Ectodermal cell (in vitro differentiated cells): ENCODE data around the gene SH2B3.

ENCODE experiments used
- H3K27ac ChIP-seq: 2 replicates; pipeline ENCODE4 v1.7.0; 2013; ENCODE audit warnings: mild to moderate bottlenecking, low read depth, low read length; ENCODE audit not compliant: insufficient read depth, poor library complexity, severe bottlenecking
- H3K27me3 ChIP-seq: 2 replicates; pipeline ENCODE4 v1.7.0; 2013; ENCODE audit warnings: mild to moderate bottlenecking, low read length; ENCODE audit not compliant: insufficient read depth, control insufficient read depth, poor library complexity, severe bottlenecking
- H3K36me3 ChIP-seq: one replicate; pipeline ENCODE4 v1.7.0; 2013; ENCODE audit warnings: low read length; ENCODE audit not compliant: control insufficient read depth, insufficient read depth
- H3K4me1 ChIP-seq: one replicate; pipeline ENCODE4 v1.7.0; 2013; ENCODE audit warnings: low read length; ENCODE audit not compliant: control insufficient read depth, insufficient read depth
- H3K4me3 ChIP-seq: 2 replicates; pipeline ENCODE4 v1.7.0; 2013; ENCODE audit warnings: low read depth, low read length, control low read depth; ENCODE audit not compliant: insufficient read depth
- H3K9me3 ChIP-seq: 2 replicates; pipeline ENCODE4 v1.7.0; 2013; ENCODE audit warnings: mild to moderate bottlenecking, low read length, moderate library complexity; ENCODE audit not compliant: control insufficient read depth
- WGBS, 2 experiments: methylation state at CpG; one replicate each; pipeline ENCODE4 v1.1.7; 2013; ENCODE audit warnings: missing lambda C conversion rate in 2 of 2; 5-methylcytosine and 5-hydroxymethylcytosine counted together

SH2B3 gene

DNA sequence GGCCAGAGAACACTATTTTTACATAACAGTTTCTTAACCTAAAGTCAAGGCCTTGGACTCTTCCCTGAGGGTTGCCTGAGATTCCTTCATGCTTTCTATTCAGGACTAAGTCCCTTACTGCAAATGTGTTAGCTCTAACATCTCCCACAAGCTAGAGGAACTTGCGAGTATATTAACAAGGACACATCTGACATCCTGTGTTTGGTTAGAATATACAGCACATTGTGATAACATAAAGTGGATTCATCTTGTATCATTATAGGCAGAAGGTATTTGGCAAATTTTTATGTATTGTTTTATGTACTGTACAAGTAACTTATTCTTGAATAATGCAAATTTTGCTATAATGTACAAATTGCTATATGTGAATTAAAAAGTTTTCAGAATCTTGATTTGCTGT lies 45.5 kb downstream of the SH2B3 start:
- peaks cover 35% of the 10 kb centered on the region for H3K36me3 ChIP-seq
- peaks cover 2% of the 10 kb centered on the region for H3K4me1 ChIP-seq
- 86 to 100% methylated on average over 1 of the region's 1 CpG for WGBS, 2 experiments

DNA sequence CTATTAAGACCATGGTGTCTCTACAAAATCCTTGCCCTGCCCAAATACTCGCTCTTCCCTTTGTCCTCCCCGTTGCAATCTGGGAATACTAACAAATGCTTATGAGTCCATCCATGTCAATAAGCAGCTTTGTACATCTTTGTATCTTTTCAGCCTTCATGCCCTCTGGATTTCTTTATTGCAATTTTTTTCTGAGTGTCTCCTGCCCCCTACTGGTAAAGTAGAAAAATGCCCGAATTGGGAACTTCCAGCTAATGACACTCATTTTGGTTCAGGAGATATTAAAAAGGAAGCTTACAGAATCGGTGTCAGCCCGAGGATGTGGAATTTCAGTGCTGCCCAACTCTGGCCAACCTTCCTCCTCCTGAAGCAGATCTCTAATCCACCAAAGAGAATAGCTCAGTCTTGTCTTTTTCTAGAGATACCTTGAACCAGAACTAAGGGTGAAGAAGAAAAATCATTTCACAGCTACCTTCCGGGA lies 46.0 kb downstream of the SH2B3 start:
- Histone ChIP-seq H3K9me3 (no peaks in the 10 kb centered on the region), H3K36me3 (peaks cover 37% of the 10 kb centered on the region), H3K27ac (no peak overlapping the region), H3K4me3 (no peak overlapping the region), H3K27me3 (no peaks in the 10 kb centered on the region), H3K4me1 (no peaks in the 10 kb centered on the region)
- 70% methylated on average over 6 of the region's 6 CpGs for WGBS, 2 experiments

More for the DNA sequence above, 45.5 kb downstream of the SH2B3 start:
- Histone ChIP-seq H3K27ac (no peak overlapping the region), H3K4me3 (no peak overlapping the region), H3K27me3 (no peaks in the 10 kb centered on the region), H3K9me3 (no peaks in the 10 kb centered on the region)

DNA sequence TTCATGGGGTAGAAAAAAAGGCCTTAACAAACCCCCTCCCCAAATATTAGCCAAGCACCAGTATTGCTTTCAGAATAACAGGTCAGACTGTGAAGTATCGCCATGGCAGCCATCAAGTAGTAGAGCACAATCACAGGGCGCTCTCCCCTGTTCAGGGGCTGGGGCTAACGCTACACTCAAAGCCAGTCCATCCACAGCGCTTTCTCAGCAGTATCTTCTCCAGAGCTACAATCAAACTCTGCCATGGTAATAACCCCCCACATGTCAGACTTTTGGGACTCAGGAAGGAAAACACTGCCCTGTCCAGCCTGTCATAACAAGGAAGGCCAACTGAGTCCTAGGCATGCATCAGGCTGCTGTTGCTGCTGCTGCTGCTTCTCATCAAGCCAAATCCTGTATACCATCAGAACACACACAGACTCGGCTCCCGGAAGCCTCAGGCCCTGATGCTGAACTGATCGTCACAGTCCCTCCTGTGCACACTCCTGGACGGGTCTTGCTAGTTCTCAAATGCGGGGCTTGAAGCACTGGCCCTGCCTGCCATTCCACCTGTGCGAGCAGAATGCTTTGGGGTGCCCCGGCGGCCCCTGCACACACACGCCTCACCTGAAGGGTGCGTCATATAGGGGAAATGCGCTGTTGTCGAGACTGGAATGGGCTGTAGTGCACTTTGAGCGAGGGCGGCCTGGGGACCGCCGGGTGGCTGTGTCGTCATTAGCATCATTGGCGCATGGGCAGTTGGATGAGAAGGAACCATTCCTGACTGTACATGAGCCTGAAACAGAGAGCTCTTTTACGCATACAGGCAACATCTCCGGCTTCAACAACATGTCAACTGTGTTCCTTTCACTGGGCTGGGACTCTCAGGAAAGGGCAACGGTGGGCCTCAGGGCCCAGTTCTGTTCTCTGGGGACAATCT lies 47.6 kb downstream of the SH2B3 start:
- H3K27ac ChIP-seq: no peak overlapping the region
- no peaks in the 10 kb centered on the region for H3K4me1 ChIP-seq
- WGBS, 2 experiments: 95 to 96% methylated on average over 25 of the region's 25 CpGs
- no peaks in the 10 kb centered on the region for H3K9me3 ChIP-seq
- no peaks in the 10 kb centered on the region for H3K27me3 ChIP-seq
- H3K4me3 ChIP-seq: no peak overlapping the region
- H3K36me3 ChIP-seq: peaks cover 44% of the 10 kb centered on the region

DNA sequence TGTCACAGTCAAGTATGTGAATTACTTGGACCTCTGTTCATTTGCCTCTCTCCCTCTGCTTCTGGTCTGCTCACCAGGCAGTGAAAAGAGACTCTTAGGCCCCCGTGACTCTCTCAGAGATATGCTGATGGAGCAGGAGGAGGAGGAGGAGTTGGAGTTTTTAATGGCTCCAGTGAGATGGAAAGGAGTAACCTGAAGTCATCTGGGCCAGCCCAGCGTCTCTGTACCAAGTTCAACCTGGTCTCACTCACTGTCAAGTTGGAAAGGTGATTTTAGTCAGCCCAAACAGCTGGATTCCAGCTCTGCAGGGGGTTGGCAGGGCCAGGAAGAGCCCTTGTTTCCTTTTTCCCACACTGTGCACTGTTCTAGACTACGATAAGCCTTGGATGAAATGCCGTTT lies 48.6 kb downstream of the SH2B3 start:
- H3K36me3 ChIP-seq: peaks cover 44% of the 10 kb centered on the region
- no peaks in the 10 kb centered on the region for H3K27me3 ChIP-seq
- H3K9me3 ChIP-seq: no peaks in the 10 kb centered on the region
- no peaks in the 10 kb centered on the region for H3K4me1 ChIP-seq
- 91 to 94% methylated on average over 4 of the region's 4 CpGs for WGBS, 2 experiments
- no peak overlapping the region for H3K27ac ChIP-seq
- no peak overlapping the region for H3K4me3 ChIP-seq

DNA sequence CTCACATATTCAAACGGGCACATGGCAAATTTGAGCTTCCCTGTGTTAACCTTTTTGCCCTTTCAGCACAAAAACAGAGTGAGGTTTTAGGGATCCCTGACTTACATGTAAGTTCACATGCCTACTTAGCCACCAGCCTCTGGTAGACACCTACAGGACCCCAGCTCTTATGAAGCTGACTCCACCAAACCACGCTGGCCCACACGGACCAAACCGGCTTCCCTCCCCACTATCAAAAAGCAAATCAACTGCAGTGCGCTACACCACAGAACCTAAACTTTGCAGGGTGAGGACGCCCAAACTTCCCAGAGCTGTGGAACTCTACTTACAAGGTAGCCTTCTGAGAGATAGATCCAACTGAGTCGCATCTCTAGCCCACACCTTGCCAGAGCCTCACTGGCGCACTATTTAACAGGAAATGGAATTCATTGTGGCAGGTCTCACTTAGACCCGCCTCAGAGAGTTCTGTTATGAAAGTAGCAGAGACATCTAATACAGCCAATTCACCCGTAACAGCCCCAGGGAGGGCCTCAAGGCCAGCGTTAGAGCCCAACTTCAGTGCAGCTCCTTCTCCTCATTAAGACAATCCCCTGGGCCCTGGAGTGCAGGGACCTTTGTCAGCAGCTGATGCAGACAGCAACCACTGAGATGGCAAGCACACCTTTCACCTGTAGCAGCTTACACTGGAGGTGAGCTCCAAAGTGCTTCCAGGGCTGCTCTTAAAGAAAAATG lies 49.2 kb downstream of the SH2B3 start:
- Histone ChIP-seq H3K27me3 (no peaks in the 10 kb centered on the region), H3K4me1 (no peaks in the 10 kb centered on the region), H3K27ac (no peak overlapping the region), H3K36me3 (peaks cover 44% of the 10 kb centered on the region), H3K4me3 (no peak overlapping the region), H3K9me3 (no peaks in the 10 kb centered on the region)
- WGBS, 2 experiments: 95% methylated on average over 11 of the region's 11 CpGs

DNA sequence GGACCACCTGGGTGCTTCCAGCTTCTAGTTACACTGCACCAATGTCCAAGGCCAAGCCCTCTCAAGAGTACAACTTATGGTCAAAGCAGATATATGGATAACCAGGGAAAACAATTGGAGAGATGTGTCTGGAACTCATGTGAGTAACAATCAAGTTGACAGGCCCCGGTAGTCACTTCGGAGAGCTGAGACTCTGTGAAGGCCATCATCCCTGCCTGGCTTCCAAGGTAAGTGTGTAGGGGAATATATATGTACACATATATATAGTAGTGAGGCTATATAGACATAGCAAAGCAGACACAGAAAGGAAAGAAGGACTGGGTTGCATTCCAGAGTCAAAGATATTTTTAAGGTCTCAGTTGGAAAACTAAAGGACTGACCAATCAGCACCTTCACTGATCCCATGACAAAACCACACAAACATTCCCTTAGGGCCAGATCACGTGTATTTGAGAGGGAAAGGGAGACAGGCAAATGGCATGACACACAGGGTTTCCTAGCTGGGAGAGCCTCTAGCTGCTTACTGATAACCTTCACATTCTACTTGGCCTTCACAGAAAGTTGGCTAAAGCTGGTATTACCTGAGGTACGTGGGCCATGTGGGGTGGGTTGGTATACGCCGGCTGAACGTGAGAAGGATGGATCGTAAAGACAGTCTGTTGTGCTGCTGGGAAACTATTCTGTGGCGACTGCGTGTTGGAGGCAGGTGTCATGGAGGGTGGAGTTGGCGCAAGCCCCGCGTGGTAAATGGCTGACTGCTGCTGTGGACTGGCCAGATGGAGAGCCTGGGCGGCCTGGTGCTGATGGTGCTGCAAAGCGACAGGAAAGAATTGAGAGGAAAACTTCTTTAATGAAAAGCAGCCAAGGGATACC lies 50.0 kb downstream of the SH2B3 start:
- peaks cover 40% of the 10 kb centered on the region for H3K36me3 ChIP-seq
- 96 to 98% methylated on average over 15 of the region's 15 CpGs for WGBS, 2 experiments
- H3K27ac ChIP-seq: no peak overlapping the region

DNA sequence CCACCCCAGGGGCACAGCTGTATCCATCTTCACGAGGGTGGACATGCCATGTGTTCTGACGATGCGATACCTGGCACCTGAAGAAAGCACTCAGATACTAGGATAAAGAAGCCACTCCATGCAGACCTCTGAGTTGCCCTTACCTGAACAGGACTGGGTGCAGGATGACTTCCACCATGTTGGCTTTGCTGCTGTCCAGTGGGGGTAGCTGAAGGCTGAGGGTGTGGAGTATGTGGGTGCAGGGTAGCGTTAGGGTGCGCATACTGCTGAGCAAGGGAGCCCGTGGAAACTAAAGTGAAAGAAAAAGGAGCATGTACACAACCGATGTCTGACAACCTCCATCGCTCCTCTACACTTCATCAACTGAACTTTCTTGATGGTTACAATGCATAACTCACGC lies 51.3 kb downstream of the SH2B3 start:
- H3K4me3 ChIP-seq: no peak overlapping the region
- WGBS, 2 experiments: 94 to 96% methylated on average over 9 of the region's 9 CpGs
- no peaks in the 10 kb centered on the region for H3K27me3 ChIP-seq
- H3K4me1 ChIP-seq: no peaks in the 10 kb centered on the region
- peaks cover 35% of the 10 kb centered on the region for H3K36me3 ChIP-seq
- H3K27ac ChIP-seq: no peak overlapping the region
- H3K9me3 ChIP-seq: no peaks in the 10 kb centered on the region

More for the DNA sequence above, 50.0 kb downstream of the SH2B3 start:
- H3K4me1 ChIP-seq: no peaks in the 10 kb centered on the region
- H3K9me3 ChIP-seq: no peaks in the 10 kb centered on the region
- H3K4me3 ChIP-seq: no peak overlapping the region
- no peaks in the 10 kb centered on the region for H3K27me3 ChIP-seq

DNA sequence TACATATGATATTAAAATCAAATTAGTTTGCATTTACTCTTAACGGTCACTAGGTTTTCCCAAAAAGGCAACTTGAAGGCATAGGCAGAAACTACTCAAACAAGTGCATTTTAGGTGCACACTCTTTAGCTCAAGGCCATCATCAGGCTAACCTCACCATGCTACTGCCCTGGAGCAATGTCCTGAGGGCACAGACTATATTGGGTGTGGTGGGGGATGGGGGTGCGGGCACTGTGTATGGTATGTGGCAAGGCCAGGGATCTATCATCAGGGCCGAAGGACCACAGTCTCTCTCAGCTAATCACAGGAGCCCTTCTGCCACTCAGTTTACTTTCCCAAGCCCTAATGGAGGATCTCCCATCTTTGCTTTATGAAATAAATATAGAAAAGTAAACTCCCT lies 51.9 kb downstream of the SH2B3 start:
- Histone ChIP-seq H3K4me3 (no peak overlapping the region), H3K9me3 (no peaks in the 10 kb centered on the region), H3K27ac (no peak overlapping the region), H3K4me1 (no peaks in the 10 kb centered on the region), H3K36me3 (peaks cover 35% of the 10 kb centered on the region), H3K27me3 (no peaks in the 10 kb centered on the region)
- WGBS, 2 experiments: 96 to 98% methylated on average over 2 to 3 of the region's 3 CpGs

DNA sequence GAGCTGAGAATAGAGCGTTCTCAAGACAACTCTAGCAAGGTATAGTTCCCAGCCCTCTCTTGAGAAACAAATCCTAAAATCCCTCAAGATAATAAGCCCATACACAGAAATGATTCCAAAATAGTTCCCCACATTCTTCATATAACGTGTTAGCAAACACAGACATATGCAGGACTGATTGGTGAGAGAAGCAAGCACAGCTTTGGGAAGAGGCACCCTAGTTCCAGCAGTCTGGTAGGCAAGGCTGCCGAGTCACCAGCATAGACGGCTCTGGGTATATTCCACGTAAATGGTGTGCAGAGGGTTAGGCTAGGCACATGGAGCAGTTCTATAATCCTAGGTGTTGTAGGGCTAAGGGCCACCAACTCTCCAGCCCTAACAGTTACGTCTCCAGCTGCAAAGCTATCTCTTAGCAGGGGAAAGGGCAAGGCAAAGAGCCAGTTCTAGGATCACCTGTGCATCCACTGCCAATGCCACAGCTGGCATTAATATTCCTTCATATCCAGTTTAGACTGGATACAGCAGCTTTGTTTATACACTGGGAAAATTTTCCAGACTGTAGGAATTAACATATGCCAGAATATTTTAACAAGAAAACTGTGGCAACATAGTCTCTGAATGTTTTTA lies 52.9 kb downstream of the SH2B3 start:
- Histone ChIP-seq H3K4me1 (no peaks in the 10 kb centered on the region), H3K4me3 (no peak overlapping the region), H3K27ac (no peak overlapping the region), H3K9me3 (no peaks in the 10 kb centered on the region), H3K27me3 (no peaks in the 10 kb centered on the region), H3K36me3 (peaks cover 28% of the 10 kb centered on the region)
- WGBS, 2 experiments: 96 to 97% methylated on average over 6 of the region's 6 CpGs
